ENCODE data around the gene BMPR1A.
"Not testable (repeated sequence)": the region's sequence is repeated elsewhere in the genome, so short reads cannot be mapped to it uniquely, and the experiment has no call there.

The BMPR1A gene

GRCh38 chr10:86729677-86730076 is 26.7 kb upstream of the BMPR1A start:
- Histone ChIP-seq H3K4me3 (no peak overlapping the region), H3K36me3 (peaks cover 13 to 29% (median 14%) of the 10 kb centered on the region in 3 donors), H3K27ac (peak overlapping the region; percentile 84 to 88), H3K4me1 (peaks cover 0 to 50% (median 29%) of the 10 kb centered on the region in 4 donors), H3K27me3 (no peaks in the 10 kb centered on the region), H3K9me3 (no peaks in the 10 kb centered on the region)
- DNase-seq = no peak
- intact Hi-C loops (cut with DNase I; ENCODE audit: low total_unique reads) = no loop called here
- TF ChIP-seq CTCF (IDR thresholded peaks at IDR 0.05) = no peak

GRCh38 chr10:86730227-86730626 is 26.2 kb upstream of the BMPR1A start:
- peaks cover 0 to 55% (median 30%) of the 10 kb centered on the region in 4 donors for H3K4me1 ChIP-seq
- peak; percentile 58 to 79 for DNase-seq
- no peaks in the 10 kb centered on the region for H3K9me3 ChIP-seq
- peak overlapping the region; percentile 84 to 88 for H3K27ac ChIP-seq
- TF ChIP-seq CTCF (IDR thresholded peaks at IDR 0.05) = no peak
- H3K4me3 ChIP-seq = no peak overlapping the region
- H3K36me3 ChIP-seq = peaks cover 13 to 29% (median 14%) of the 10 kb centered on the region in 3 donors
- H3K27me3 ChIP-seq = no peaks in the 10 kb centered on the region
- intact Hi-C loops (cut with DNase I; ENCODE audit: low total_unique reads) = no loop called here

GRCh38 chr10:86732771-86733170 is 23.6 kb upstream of the BMPR1A start:
- DNase-seq = peak in 1 of 2 donors; percentile 77
- no peak for TF ChIP-seq CTCF (IDR thresholded peaks at IDR 0.05)
- Histone ChIP-seq H3K27me3 (no peaks in the 10 kb centered on the region), H3K36me3 (peaks cover 0 to 22% (median 6%) of the 10 kb centered on the region in 3 donors), H3K27ac (peak overlapping the region; percentile 84 to 88), H3K9me3 (no peaks in the 10 kb centered on the region), H3K4me3 (peak overlapping the region in 1 of 2 donors; percentile 27), H3K4me1 (peaks cover 0 to 61% (median 31%) of the 10 kb centered on the region in 4 donors)
- intact Hi-C loops (cut with DNase I; ENCODE audit: low total_unique reads) = no loop called here

GRCh38 chr10:86733260-86733671 is 23.2 kb upstream of the BMPR1A start:
- Histone ChIP-seq H3K4me1 (peaks cover 0 to 61% (median 31%) of the 10 kb centered on the region in 4 donors), H3K36me3 (peaks cover 0 to 21% (median 1%) of the 10 kb centered on the region in 3 donors), H3K4me3 (peak overlapping the region in 1 of 2 donors; percentile 27), H3K9me3 (no peaks in the 10 kb centered on the region), H3K27ac (peak overlapping the region; percentile 84 to 88), H3K27me3 (no peaks in the 10 kb centered on the region)
- intact Hi-C loops (cut with DNase I; ENCODE audit: low total_unique reads) = no loop called here
- DNase-seq = peak in 1 of 2 donors; percentile 86
- TF ChIP-seq CTCF (IDR thresholded peaks at IDR 0.05) = peak; percentile 22 to 31

- no peaks in the 10 kb centered on the region for H3K27me3 ChIP-seq
- H3K27ac ChIP-seq = peak overlapping the region; percentile 84 to 88
- no peak for DNase-seq
- H3K4me3 ChIP-seq = no peak overlapping the region
- intact Hi-C loops (cut with DNase I; ENCODE audit: low total_unique reads) = no loop called here
- peaks cover 0 to 10% (median 0%) of the 10 kb centered on the region in 3 donors for H3K36me3 ChIP-seq
- peaks cover 0 to 61% (median 31%) of the 10 kb centered on the region in 4 donors for H3K4me1 ChIP-seq
- no peak for TF ChIP-seq CTCF (IDR thresholded peaks at IDR 0.05)
- H3K9me3 ChIP-seq = no peaks in the 10 kb centered on the region
Observed at GRCh38 chr10:86734207-86734988, 22.0 kb upstream of the BMPR1A start.

- DNase-seq, H3K9me3 ChIP-seq: not testable (repeated sequence)
- peak overlapping the region; percentile 84 to 88 for H3K27ac ChIP-seq
Observed at GRCh38 chr10:86735278-86735677, 21.1 kb upstream of the BMPR1A start.

More at GRCh38 chr10:86735278-86735677, 21.1 kb upstream of the BMPR1A start:
- peaks cover 0 to 55% (median 27%) of the 10 kb centered on the region in 4 donors for H3K4me1 ChIP-seq
- intact Hi-C loops (cut with DNase I; ENCODE audit: low total_unique reads); H3K4me3 ChIP-seq; H3K36me3 ChIP-seq; H3K27me3 ChIP-seq: not testable (repeated sequence)
